HG02938 (cell line): ENCODE data around the gene WDR64.

Source experiments
- ATAC-seq: cut with Tn5 transposase; IDR thresholded peaks from one replicate; pipeline ENCODE4 v1.9.1; 2021; ENCODE audit warnings: mild to moderate bottlenecking, moderate library complexity; ENCODE audit not compliant: unreplicated experiment

Gene WDR64

GRCh38 chr1:241834733-241835377 lies 182.8 kb downstream of the WDR64 start:
- no peak for ATAC-seq

- no peak for ATAC-seq
Observed at GRCh38 chr1:241836941-241837340, 184.9 kb downstream of the WDR64 start.

GRCh38 chr1:241837416-241837815 lies 185.3 kb downstream of the WDR64 start:
- ATAC-seq: no peak

- no peak for ATAC-seq
Observed at GRCh38 chr1:241837901-241838300, 185.8 kb downstream of the WDR64 start.

GRCh38 chr1:241838897-241839296 lies 186.8 kb downstream of the WDR64 start:
- no peak for ATAC-seq

- no peak for ATAC-seq
Observed at GRCh38 chr1:241839369-241839979, 187.4 kb downstream of the WDR64 start.

GRCh38 chr1:241840164-241840563 lies 188.1 kb downstream of the WDR64 start:
- ATAC-seq: no peak

GRCh38 chr1:241841691-241842090 lies 189.6 kb downstream of the WDR64 start:
- ATAC-seq: no peak

- no peak for ATAC-seq
Observed at GRCh38 chr1:241842565-241842964, 190.5 kb downstream of the WDR64 start.

GRCh38 chr1:241844593-241844992 lies 192.5 kb downstream of the WDR64 start:
- no peak for ATAC-seq

GRCh38 chr1:241846375-241846774 lies 194.3 kb downstream of the WDR64 start:
- no peak for ATAC-seq

- ATAC-seq: no peak
Observed at GRCh38 chr1:241846862-241847539, 194.9 kb downstream of the WDR64 start.

GRCh38 chr1:241847540-241847795 lies 195.4 kb downstream of the WDR64 start:
- no peak for ATAC-seq

GRCh38 chr1:241847796-241848685 lies 196.0 kb downstream of the WDR64 start, which contains the start of gene EXO1:
EXO1 (plus strand) TSS chr1:241848204; CDS start chr1:241850426, 2,222 bp downstream.
- peak; percentile 96 for ATAC-seq

GRCh38 chr1:241848686-241849344 lies 196.7 kb downstream of the WDR64 start:
- peak; percentile 14 for ATAC-seq

- no peak for ATAC-seq
Observed at GRCh38 chr1:241849345-241849695, 197.2 kb downstream of the WDR64 start.
